ENCODE measurements around the gene CCDC85B. TPM values are rescaled to one million over a fixed set of nuclear protein-coding genes. Genes with fewer than 3 reads are reported as not detected.

Gene CCDC85B
- total and polyA plus RNA-seq, 2 of the 13 experiments (the other 11 are each of a cell fraction or from before 2014, with no cell fraction given) = 8.2 to 19.5 TPM

DNA sequence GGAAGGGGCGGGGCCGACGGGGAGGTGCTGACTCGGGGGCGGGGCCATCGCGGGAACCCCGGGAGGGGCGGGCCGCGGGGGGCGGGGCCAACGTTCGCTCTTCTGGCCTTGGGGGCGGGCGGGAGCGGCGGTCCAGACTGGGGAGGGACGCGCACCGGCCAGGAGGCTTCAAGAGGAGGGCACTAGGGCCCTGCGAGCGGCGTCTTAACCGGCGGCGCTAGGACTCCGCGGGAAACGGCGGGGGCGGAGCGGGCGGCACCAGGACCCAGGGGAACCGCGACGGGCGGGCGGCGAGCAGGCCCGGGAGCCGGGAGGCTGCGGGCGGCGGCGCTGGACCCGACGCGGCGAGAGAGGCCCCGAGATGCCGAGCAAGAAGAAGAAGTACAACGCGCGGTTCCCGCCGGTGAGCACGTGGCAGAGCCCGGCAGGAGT, 28.7 kb downstream of the CCDC85B start, which contains the start of gene DRAP1 (continued):
- TF ChIP-seq, protein P1, sequence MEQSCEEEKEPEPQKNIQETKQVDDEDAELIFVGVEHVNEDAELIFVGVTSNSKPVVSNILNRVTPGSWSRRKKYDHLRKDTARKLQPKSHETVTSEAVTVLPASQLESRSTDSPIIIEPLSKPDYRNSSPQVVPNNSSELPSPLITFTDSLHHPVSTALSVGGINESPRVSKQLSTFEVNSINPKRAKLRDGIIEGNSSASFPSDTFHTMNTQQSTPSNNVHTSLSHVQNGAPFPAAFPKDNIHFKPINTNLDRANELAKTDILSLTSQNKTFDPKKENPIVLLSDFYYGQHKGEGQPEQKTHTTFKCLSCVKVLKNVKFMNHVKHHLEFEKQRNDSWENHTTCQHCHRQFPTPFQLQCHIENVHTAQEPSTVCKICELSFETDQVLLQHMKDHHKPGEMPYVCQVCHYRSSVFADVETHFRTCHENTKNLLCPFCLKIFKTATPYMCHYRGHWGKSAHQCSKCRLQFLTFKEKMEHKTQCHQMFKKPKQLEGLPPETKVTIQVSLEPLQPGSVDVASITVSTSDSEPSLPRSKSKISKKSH (CRISPR knock-in tag; IDR thresholded peaks at IDR 0.05; ENCODE audit: borderline replicate concordance) = no peak
- TF ChIP-seq CBFB (CRISPR knock-in tag; IDR thresholded peaks at IDR 0.05) (peak; percentile 91), PCBP2 (optimal IDR thresholded peaks at IDR 0.05; ENCODE audit: low read depth, low read length, poor library complexity, severe bottlenecking) (no peak), SAFB2 (CRISPR knock-in tag; IDR thresholded peaks at IDR 0.05; ENCODE audit: borderline replicate concordance, low read depth) (no peak; the same call in 1 of the 2 replicates), CBX5 (CRISPR knock-in tag; IDR thresholded peaks at IDR 0.05; ENCODE audit: borderline replicate concordance) (peak; percentile 95), ZBTB1 (CRISPR knock-in tag; IDR thresholded peaks at IDR 0.05; ENCODE audit: borderline replicate concordance) (no peak), NONO (IDR thresholded peaks at IDR 0.05) (no peak), NONO (CRISPR knock-in tag; conservative IDR thresholded peaks at IDR 0.05) (peak; percentile 65), HNRNPLL (IDR thresholded peaks at IDR 0.05; ENCODE audit: low read depth, low read length, poor library complexity, severe bottlenecking) (peak; percentile 35), ONECUT2 (CRISPR knock-in tag; IDR thresholded peaks at IDR 0.05) (no peak), ZNF451 (CRISPR knock-in tag; IDR thresholded peaks at IDR 0.05) (peak; percentile 71; the same call in 1 of the 2 replicates), ZNF773 (CRISPR knock-in tag; IDR thresholded peaks at IDR 0.05; ENCODE audit: borderline replicate concordance) (peak; percentile 87; the same call in 1 of the 2 replicates), SMC3 (IDR thresholded peaks at IDR 0.05; ENCODE audit: low read length) (no peak), ZNF761 (CRISPR knock-in tag; conservative IDR thresholded peaks at IDR 0.05) (peak; percentile 57; the same call in 1 of the 2 replicates), MAFF (IDR thresholded peaks at IDR 0.05; ENCODE audit: low read depth, low read length) (no peak), ZNF768 (CRISPR knock-in tag; IDR thresholded peaks at IDR 0.05) (peak; percentile 81), ZNF260 (CRISPR knock-in tag; IDR thresholded peaks at IDR 0.05; ENCODE audit: borderline replicate concordance, low read depth) (no peak), CAMTA2 (CRISPR knock-in tag; IDR thresholded peaks at IDR 0.05; ENCODE audit: borderline replicate concordance) (no peak)
- TF ChIP-seq, protein P2, sequence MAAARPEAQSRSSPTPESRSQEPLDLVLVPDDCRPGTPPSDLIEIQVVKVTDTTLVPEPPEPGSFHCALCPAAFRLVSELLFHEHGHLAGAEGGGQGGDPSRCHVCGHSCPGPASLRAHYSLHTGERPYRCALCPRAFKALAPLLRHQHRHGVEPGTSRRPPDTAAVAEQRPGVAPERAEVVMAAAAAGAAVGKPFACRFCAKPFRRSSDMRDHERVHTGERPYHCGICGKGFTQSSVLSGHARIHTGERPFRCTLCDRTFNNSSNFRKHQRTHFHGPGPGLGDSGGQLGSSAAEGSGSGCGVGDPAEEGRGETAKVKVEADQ (CRISPR knock-in tag; IDR thresholded peaks at IDR 0.05; ENCODE audit: borderline replicate concordance) = peak; percentile 77; the same call in 1 of the 2 replicates
- TF ChIP-seq, protein P3, sequence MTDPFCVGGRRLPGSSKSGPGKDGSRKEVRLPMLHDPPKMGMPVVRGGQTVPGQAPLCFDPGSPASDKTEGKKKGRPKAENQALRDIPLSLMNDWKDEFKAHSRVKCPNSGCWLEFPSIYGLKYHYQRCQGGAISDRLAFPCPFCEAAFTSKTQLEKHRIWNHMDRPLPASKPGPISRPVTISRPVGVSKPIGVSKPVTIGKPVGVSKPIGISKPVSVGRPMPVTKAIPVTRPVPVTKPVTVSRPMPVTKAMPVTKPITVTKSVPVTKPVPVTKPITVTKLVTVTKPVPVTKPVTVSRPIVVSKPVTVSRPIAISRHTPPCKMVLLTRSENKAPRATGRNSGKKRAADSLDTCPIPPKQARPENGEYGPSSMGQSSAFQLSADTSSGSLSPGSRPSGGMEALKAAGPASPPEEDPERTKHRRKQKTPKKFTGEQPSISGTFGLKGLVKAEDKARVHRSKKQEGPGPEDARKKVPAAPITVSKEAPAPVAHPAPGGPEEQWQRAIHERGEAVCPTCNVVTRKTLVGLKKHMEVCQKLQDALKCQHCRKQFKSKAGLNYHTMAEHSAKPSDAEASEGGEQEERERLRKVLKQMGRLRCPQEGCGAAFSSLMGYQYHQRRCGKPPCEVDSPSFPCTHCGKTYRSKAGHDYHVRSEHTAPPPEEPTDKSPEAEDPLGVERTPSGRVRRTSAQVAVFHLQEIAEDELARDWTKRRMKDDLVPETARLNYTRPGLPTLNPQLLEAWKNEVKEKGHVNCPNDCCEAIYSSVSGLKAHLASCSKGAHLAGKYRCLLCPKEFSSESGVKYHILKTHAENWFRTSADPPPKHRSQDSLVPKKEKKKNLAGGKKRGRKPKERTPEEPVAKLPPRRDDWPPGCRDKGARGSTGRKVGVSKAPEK (CRISPR knock-in tag; IDR thresholded peaks at IDR 0.05; ENCODE audit: borderline replicate concordance) = no peak
- TF ChIP-seq, protein P4, sequence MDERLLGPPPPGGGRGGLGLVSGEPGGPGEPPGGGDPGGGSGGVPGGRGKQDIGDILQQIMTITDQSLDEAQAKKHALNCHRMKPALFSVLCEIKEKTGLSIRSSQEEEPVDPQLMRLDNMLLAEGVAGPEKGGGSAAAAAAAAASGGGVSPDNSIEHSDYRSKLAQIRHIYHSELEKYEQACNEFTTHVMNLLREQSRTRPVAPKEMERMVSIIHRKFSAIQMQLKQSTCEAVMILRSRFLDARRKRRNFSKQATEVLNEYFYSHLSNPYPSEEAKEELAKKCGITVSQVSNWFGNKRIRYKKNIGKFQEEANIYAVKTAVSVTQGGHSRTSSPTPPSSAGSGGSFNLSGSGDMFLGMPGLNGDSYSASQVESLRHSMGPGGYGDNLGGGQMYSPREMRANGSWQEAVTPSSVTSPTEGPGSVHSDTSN (CRISPR knock-in tag; IDR thresholded peaks at IDR 0.05) = no peak
- TF ChIP-seq, protein P5, sequence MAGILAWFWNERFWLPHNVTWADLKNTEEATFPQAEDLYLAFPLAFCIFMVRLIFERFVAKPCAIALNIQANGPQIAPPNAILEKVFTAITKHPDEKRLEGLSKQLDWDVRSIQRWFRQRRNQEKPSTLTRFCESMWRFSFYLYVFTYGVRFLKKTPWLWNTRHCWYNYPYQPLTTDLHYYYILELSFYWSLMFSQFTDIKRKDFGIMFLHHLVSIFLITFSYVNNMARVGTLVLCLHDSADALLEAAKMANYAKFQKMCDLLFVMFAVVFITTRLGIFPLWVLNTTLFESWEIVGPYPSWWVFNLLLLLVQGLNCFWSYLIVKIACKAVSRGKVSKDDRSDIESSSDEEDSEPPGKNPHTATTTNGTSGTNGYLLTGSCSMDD (CRISPR knock-in tag; IDR thresholded peaks at IDR 0.05) = 0 out of 2 replicates have a peak, but pooled peaks have one; percentile 62

Measured in HepG2 (cell line).